Esophagus muscularis mucosa (tissue), 3 donors: ENCODE data around the gene CD207.

ENCODE experiments used
- POLR2A ChIP-seq: fragments of 450-650 bp; IDR thresholded peaks from one replicate; pipeline ENCODE4 v1.6.1; 2017; ENCODE audit warnings: antibody characterized with exemption, moderate library complexity, mild to moderate bottlenecking, low read depth
- TF ChIP-seq, protein P1 (sequence below), 3 experiments: fragments of 200-600 bp in 2 of 3; fragments of 450-650 bp in 1 of 3; sonication (generic) in 2 of 3; IDR thresholded peaks; one replicate each; pipeline ENCODE4 v1.5.1; 2017 to 2019; ENCODE audit warnings: antibody characterized with exemption in 3 of 3, mild to moderate bottlenecking in 2 of 3, moderate library complexity in 1 of 3

DNA sequence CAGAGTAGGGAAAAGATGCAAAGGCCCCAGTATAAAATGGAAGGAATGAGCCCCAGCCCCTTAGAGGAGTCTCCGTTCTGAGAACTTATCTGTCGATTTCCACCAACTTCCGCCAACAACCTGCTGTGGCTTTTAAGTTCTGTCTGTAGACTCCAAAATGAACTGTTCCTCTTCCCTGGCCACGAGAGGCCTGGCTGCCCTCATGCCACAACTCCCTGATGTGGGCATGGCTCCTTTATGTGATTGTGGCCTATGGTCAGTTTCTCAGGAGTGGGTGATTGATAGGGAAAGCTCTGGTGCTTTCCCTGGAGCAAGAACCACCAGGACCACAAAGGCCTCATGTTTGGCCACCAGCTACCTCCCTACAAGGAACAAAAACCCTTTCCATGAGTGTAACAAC, 18.8 kb upstream of the CD207 start:
- TF ChIP-seq, protein P1, sequence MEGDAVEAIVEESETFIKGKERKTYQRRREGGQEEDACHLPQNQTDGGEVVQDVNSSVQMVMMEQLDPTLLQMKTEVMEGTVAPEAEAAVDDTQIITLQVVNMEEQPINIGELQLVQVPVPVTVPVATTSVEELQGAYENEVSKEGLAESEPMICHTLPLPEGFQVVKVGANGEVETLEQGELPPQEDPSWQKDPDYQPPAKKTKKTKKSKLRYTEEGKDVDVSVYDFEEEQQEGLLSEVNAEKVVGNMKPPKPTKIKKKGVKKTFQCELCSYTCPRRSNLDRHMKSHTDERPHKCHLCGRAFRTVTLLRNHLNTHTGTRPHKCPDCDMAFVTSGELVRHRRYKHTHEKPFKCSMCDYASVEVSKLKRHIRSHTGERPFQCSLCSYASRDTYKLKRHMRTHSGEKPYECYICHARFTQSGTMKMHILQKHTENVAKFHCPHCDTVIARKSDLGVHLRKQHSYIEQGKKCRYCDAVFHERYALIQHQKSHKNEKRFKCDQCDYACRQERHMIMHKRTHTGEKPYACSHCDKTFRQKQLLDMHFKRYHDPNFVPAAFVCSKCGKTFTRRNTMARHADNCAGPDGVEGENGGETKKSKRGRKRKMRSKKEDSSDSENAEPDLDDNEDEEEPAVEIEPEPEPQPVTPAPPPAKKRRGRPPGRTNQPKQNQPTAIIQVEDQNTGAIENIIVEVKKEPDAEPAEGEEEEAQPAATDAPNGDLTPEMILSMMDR (IDR thresholded peaks at IDR 0.05) = no peak
- no peak for TF ChIP-seq POLR2A
